ENCODE measurements around the gene INF2.

The INF2 gene

GRCh38 chr14:104689109-104689880 lies at the start of gene INF2:
Gene INF2 (plus strand): TSS chr14:104689618. CDS start chr14:104701366, 11,748 bp downstream.
- no peaks in the 10 kb centered on the region for H3K27me3 ChIP-seq (ENCODE audit: control insufficient read depth, insufficient read depth, low read length)
- no peaks in the 10 kb centered on the region for H3K36me3 ChIP-seq (ENCODE audit: control insufficient read depth, insufficient read depth, low read length)
- H3K9ac ChIP-seq (ENCODE audit: low read length): peak within 1 kb of the TSS; percentile 98
- peaks cover 69% of the 10 kb centered on the region for H3K4me1 ChIP-seq (ENCODE audit: control insufficient read depth, insufficient read depth, low read length)
- H3K4me3 ChIP-seq (ENCODE audit: low read length): peak within 1 kb of the TSS; percentile 96
- no peaks in the 10 kb centered on the region for H3K9me3 ChIP-seq (ENCODE audit: control insufficient read depth, low read length)

GRCh38 chr14:104639885-104640548 lies 49.4 kb upstream of the INF2 start:
- Histone ChIP-seq H3K27me3 (ENCODE audit: control insufficient read depth, insufficient read depth, low read length) (peaks cover 27% of the 10 kb centered on the region), H3K9ac (ENCODE audit: low read length) (no peak overlapping the region), H3K4me1 (ENCODE audit: control insufficient read depth, insufficient read depth, low read length) (peaks cover 13% of the 10 kb centered on the region), H3K36me3 (ENCODE audit: control insufficient read depth, insufficient read depth, low read length) (no peaks in the 10 kb centered on the region), H3K9me3 (ENCODE audit: control insufficient read depth, low read length) (peaks cover 1% of the 10 kb centered on the region), H3K4me3 (ENCODE audit: low read length) (no peak overlapping the region)

- Histone ChIP-seq H3K36me3 (ENCODE audit: control insufficient read depth, insufficient read depth, low read length) (no peaks in the 10 kb centered on the region), H3K27me3 (ENCODE audit: control insufficient read depth, insufficient read depth, low read length) (peaks cover 24% of the 10 kb centered on the region), H3K4me3 (ENCODE audit: low read length) (no peak overlapping the region), H3K9ac (ENCODE audit: low read length) (no peak overlapping the region), H3K9me3 (ENCODE audit: control insufficient read depth, low read length) (peaks cover 4% of the 10 kb centered on the region), H3K4me1 (ENCODE audit: control insufficient read depth, insufficient read depth, low read length) (peaks cover 13% of the 10 kb centered on the region)
These were observed 48.7 kb upstream of the INF2 start for GRCh38 chr14:104640681-104641080.

- Histone ChIP-seq H3K9ac (ENCODE audit: low read length) (no peak overlapping the region), H3K9me3 (ENCODE audit: control insufficient read depth, low read length) (peaks cover 4% of the 10 kb centered on the region), H3K4me1 (ENCODE audit: control insufficient read depth, insufficient read depth, low read length) (peaks cover 13% of the 10 kb centered on the region), H3K27me3 (ENCODE audit: control insufficient read depth, insufficient read depth, low read length) (peaks cover 24% of the 10 kb centered on the region), H3K36me3 (ENCODE audit: control insufficient read depth, insufficient read depth, low read length) (no peaks in the 10 kb centered on the region), H3K4me3 (ENCODE audit: low read length) (no peak overlapping the region)
These were observed 47.5 kb upstream of the INF2 start for GRCh38 chr14:104641753-104642539.

- Histone ChIP-seq H3K9ac (ENCODE audit: low read length) (no peak overlapping the region), H3K27me3 (ENCODE audit: control insufficient read depth, insufficient read depth, low read length) (peaks cover 24% of the 10 kb centered on the region), H3K4me1 (ENCODE audit: control insufficient read depth, insufficient read depth, low read length) (peaks cover 13% of the 10 kb centered on the region), H3K9me3 (ENCODE audit: control insufficient read depth, low read length) (peaks cover 4% of the 10 kb centered on the region), H3K4me3 (ENCODE audit: low read length) (no peak overlapping the region), H3K36me3 (ENCODE audit: control insufficient read depth, insufficient read depth, low read length) (no peaks in the 10 kb centered on the region)
These were observed 46.9 kb upstream of the INF2 start for GRCh38 chr14:104642540-104642868.

- H3K27me3 ChIP-seq (ENCODE audit: control insufficient read depth, insufficient read depth, low read length): peaks cover 23% of the 10 kb centered on the region
- no peaks in the 10 kb centered on the region for H3K36me3 ChIP-seq (ENCODE audit: control insufficient read depth, insufficient read depth, low read length)
- H3K4me3 ChIP-seq (ENCODE audit: low read length): no peak overlapping the region
- H3K9ac ChIP-seq (ENCODE audit: low read length): no peak overlapping the region
- peaks cover 9% of the 10 kb centered on the region for H3K4me1 ChIP-seq (ENCODE audit: control insufficient read depth, insufficient read depth, low read length)
- H3K9me3 ChIP-seq (ENCODE audit: control insufficient read depth, low read length): peaks cover 4% of the 10 kb centered on the region
These were observed 46.1 kb upstream of the INF2 start for GRCh38 chr14:104643306-104643705.

GRCh38 chr14:104644091-104644635 lies 45.3 kb upstream of the INF2 start:
- Histone ChIP-seq H3K9me3 (ENCODE audit: control insufficient read depth, low read length) (peaks cover 4% of the 10 kb centered on the region), H3K4me1 (ENCODE audit: control insufficient read depth, insufficient read depth, low read length) (peaks cover 5% of the 10 kb centered on the region), H3K36me3 (ENCODE audit: control insufficient read depth, insufficient read depth, low read length) (no peaks in the 10 kb centered on the region), H3K4me3 (ENCODE audit: low read length) (no peak overlapping the region), H3K27me3 (ENCODE audit: control insufficient read depth, insufficient read depth, low read length) (peaks cover 15% of the 10 kb centered on the region), H3K9ac (ENCODE audit: low read length) (no peak overlapping the region)

GRCh38 chr14:104644656-104645378 lies 44.6 kb upstream of the INF2 start:
- Histone ChIP-seq H3K9me3 (ENCODE audit: control insufficient read depth, low read length) (peaks cover 4% of the 10 kb centered on the region), H3K4me3 (ENCODE audit: low read length) (no peak overlapping the region), H3K4me1 (ENCODE audit: control insufficient read depth, insufficient read depth, low read length) (peaks cover 4% of the 10 kb centered on the region)

GRCh38 chr14:104647467-104648043 lies 41.9 kb upstream of the INF2 start:
- Histone ChIP-seq H3K9me3 (ENCODE audit: control insufficient read depth, low read length) (peaks cover 4% of the 10 kb centered on the region), H3K4me1 (ENCODE audit: control insufficient read depth, insufficient read depth, low read length) (peaks cover 15% of the 10 kb centered on the region)

More at GRCh38 chr14:104644656-104645378, 44.6 kb upstream of the INF2 start:
- H3K9ac ChIP-seq (ENCODE audit: low read length): no peak overlapping the region
- peaks cover 9% of the 10 kb centered on the region for H3K27me3 ChIP-seq (ENCODE audit: control insufficient read depth, insufficient read depth, low read length)
- no peaks in the 10 kb centered on the region for H3K36me3 ChIP-seq (ENCODE audit: control insufficient read depth, insufficient read depth, low read length)

GRCh38 chr14:104650057-104650980 lies 39.1 kb upstream of the INF2 start:
- Histone ChIP-seq H3K36me3 (ENCODE audit: control insufficient read depth, insufficient read depth, low read length) (no peaks in the 10 kb centered on the region), H3K4me3 (ENCODE audit: low read length) (peak overlapping the region; percentile 4), H3K27me3 (ENCODE audit: control insufficient read depth, insufficient read depth, low read length) (peaks cover 3% of the 10 kb centered on the region), H3K9ac (ENCODE audit: low read length) (peak overlapping the region; percentile 65), H3K9me3 (ENCODE audit: control insufficient read depth, low read length) (no peaks in the 10 kb centered on the region), H3K4me1 (ENCODE audit: control insufficient read depth, insufficient read depth, low read length) (peaks cover 15% of the 10 kb centered on the region)

More at GRCh38 chr14:104647467-104648043, 41.9 kb upstream of the INF2 start:
- no peak overlapping the region for H3K9ac ChIP-seq (ENCODE audit: low read length)
- H3K27me3 ChIP-seq (ENCODE audit: control insufficient read depth, insufficient read depth, low read length): peaks cover 3% of the 10 kb centered on the region
- no peak overlapping the region for H3K4me3 ChIP-seq (ENCODE audit: low read length)
- H3K36me3 ChIP-seq (ENCODE audit: control insufficient read depth, insufficient read depth, low read length): no peaks in the 10 kb centered on the region
